Fibroblast of lung (primary cell): ENCODE results near the gene ZNF618. TPM values are rescaled to one million over a fixed set of nuclear protein-coding genes. Genes with fewer than 3 reads are reported as not detected.

Experiments used
- DNase-seq, 2 donors: peaks; one replicate each; pipeline versions ENCODE4 v3.0.0 to v3.0.0-alpha.2; 2010; ENCODE audit warnings: low read depth in 2 of 2
- H2AFZ ChIP-seq: 2 replicates; pipeline ENCODE4 v1.5.1; 2012; ENCODE audit warnings: low read length, control low read depth, inconsistent platforms
- H3K27ac ChIP-seq: 2 replicates; pipeline ENCODE4 v1.5.1; 2011; ENCODE audit warnings: low read length, control low read depth; ENCODE audit not compliant: insufficient read depth
- H3K27me3 ChIP-seq: 2 replicates; pipeline ENCODE4 v1.5.1; 2011; ENCODE audit warnings: mild to moderate bottlenecking, low read length; ENCODE audit not compliant: control insufficient read depth, insufficient read depth
- H3K36me3 ChIP-seq: 2 replicates; pipeline ENCODE4 v1.5.1; 2011; ENCODE audit warnings: low read length; ENCODE audit not compliant: control insufficient read depth, insufficient read depth
- H3K4me1 ChIP-seq: 2 replicates; pipeline ENCODE4 v1.5.1; 2011; ENCODE audit warnings: low read length; ENCODE audit not compliant: control insufficient read depth, insufficient read depth; ENCODE audit errors: extremely low read depth
- H3K4me2 ChIP-seq: 2 replicates; pipeline ENCODE4 v1.5.1; 2011; ENCODE audit warnings: low read length, control low read depth; ENCODE audit not compliant: insufficient read depth; ENCODE audit errors: extremely low read depth
- H3K4me3 ChIP-seq, 4 experiments: fragments of 200-600 bp in 1 of 4; sonication (generic) in 1 of 4; replicated peaks in 1 of 4; 2 replicates each; pipeline ENCODE4 v1.5.1; 2011 to 2016; ENCODE audit warnings: low read length in 4 of 4, low read depth in 3 of 4, mild to moderate bottlenecking in 3 of 4, control low read depth in 2 of 4, inconsistent platforms in 1 of 4, mixed read lengths in 1 of 4; ENCODE audit not compliant: insufficient read depth in 1 of 4; ENCODE audit errors: control extremely low read depth in 1 of 4
- H3K79me2 ChIP-seq: 2 replicates; pipeline ENCODE4 v1.5.1; 2012; ENCODE audit warnings: mild to moderate bottlenecking, low read length, inconsistent platforms; ENCODE audit not compliant: control insufficient read depth, insufficient read depth
- H3K9ac ChIP-seq: 2 replicates; pipeline ENCODE4 v1.5.1; 2011; ENCODE audit warnings: mild to moderate bottlenecking, low read length, control low read depth; ENCODE audit not compliant: insufficient read depth
- H3K9me3 ChIP-seq: 2 replicates; pipeline ENCODE4 v1.5.1; 2012; ENCODE audit warnings: low read depth, low read length; ENCODE audit not compliant: control insufficient read depth, insufficient read depth
- H4K20me1 ChIP-seq: 2 replicates; pipeline ENCODE4 v1.5.1; 2011; ENCODE audit warnings: low read length; ENCODE audit not compliant: control insufficient read depth, insufficient read depth; ENCODE audit errors: extremely low read depth
- EZH2 ChIP-seq: IDR thresholded peaks from 2 replicates; pipeline ENCODE4 v1.5.1; 2012; ENCODE audit warnings: low read length, control low read depth, mild to moderate bottlenecking; ENCODE audit errors: missing control alignments
- polyA plus RNA-seq, 2 donors: library from polyadenylated mRNA; depleted of rRNA in 1 of 2; stranded (reverse) in 1 of 2; unstranded in 1 of 2; fragments of >200 nt; gene quantifications; 2 replicates each; pipeline ENCODE4 v1.2.1, GENCODE V29; 2011 to 2012; ENCODE audit warnings: missing spikeins in 1 of 2
- total RNA-seq: library from RNA; depleted of rRNA; stranded (reverse); fragments of >200 nt; gene quantifications from 2 replicates; pipeline ENCODE4 v1.2.1, GENCODE V29; 2014
- TF ChIP-seq, protein P1 (sequence below), 2 donors: IDR thresholded peaks in 1 of 2; conservative IDR thresholded peaks in 1 of 2; 1 replicate in 1 of 2; 2 replicates in 1 of 2; pipeline ENCODE4 v1.5.1; 2011 to 2012; ENCODE audit warnings: low read length in 2 of 2, control low read depth in 1 of 2, inconsistent platforms in 1 of 2, low read depth in 1 of 2, mild to moderate bottlenecking in 1 of 2

ZNF618 gene
- total and polyA plus RNA-seq, 2 donors (not counting 1 experiment from before 2014, with no cell fraction given): 6.6 to 8.6 TPM

DNA sequence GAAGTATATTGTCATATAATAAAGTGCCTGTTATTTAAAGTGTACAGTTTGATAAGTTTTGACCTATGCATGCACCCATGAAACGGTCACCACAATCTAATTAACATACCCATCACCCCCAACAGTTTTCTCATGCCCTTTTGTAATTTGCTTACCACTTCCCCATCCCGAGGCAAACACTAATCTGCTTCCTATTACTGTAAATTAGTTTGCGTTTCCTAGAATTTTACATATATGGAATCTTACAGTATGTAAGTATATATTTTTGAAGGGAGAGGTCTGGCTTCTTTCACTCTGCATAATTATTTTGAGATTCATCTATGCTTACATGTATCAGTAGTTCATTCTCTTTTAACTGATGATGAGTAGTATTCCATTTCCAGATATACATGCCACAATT lies 145.5 kb downstream of the ZNF618 start:
- Histone ChIP-seq H4K20me1 (no peaks in the 10 kb centered on the region), H2AFZ (no peak overlapping the region)

DNA sequence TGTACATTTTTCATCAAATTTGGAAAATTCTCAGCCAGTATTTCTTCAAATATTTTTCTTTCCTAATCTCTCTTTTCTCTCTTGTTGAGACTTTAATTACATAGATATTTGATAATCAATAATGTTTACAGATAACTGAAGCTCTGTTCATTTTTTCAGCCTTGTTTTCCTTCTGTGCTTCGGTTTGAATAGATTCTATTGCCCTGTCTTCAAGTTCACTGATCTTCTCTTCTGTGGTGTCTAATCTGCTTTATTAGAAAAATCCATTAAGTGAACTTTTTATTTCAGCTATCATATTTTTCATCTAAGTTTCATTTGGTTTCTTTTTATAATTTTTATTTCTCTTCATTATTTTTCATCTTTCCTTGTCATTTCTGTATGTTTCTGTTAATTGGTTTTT lies 147.9 kb downstream of the ZNF618 start:
- H2AFZ ChIP-seq: no peak overlapping the region
- no peak for TF ChIP-seq EZH2
- TF ChIP-seq, protein P1, sequence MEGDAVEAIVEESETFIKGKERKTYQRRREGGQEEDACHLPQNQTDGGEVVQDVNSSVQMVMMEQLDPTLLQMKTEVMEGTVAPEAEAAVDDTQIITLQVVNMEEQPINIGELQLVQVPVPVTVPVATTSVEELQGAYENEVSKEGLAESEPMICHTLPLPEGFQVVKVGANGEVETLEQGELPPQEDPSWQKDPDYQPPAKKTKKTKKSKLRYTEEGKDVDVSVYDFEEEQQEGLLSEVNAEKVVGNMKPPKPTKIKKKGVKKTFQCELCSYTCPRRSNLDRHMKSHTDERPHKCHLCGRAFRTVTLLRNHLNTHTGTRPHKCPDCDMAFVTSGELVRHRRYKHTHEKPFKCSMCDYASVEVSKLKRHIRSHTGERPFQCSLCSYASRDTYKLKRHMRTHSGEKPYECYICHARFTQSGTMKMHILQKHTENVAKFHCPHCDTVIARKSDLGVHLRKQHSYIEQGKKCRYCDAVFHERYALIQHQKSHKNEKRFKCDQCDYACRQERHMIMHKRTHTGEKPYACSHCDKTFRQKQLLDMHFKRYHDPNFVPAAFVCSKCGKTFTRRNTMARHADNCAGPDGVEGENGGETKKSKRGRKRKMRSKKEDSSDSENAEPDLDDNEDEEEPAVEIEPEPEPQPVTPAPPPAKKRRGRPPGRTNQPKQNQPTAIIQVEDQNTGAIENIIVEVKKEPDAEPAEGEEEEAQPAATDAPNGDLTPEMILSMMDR (conservative IDR thresholded peaks at IDR 0.05 in 1 of 2, IDR thresholded peaks at IDR 0.05 in 1 of 2; ENCODE audit: low read depth in 1 of 2, low read length in 2 of 2): no peak
- H3K36me3 ChIP-seq: peaks cover 1% of the 10 kb centered on the region
- no peaks in the 10 kb centered on the region for H4K20me1 ChIP-seq
- H3K9me3 ChIP-seq: no peaks in the 10 kb centered on the region
- no peaks in the 10 kb centered on the region for H3K79me2 ChIP-seq
- H3K4me2 ChIP-seq: no peak overlapping the region
- H3K27me3 ChIP-seq: no peaks in the 10 kb centered on the region
- H3K27ac ChIP-seq: no peak overlapping the region
- DNase-seq: no peak
- no peak overlapping the region for H3K4me3 ChIP-seq
- no peak overlapping the region for H3K9ac ChIP-seq
- H3K4me1 ChIP-seq: no peaks in the 10 kb centered on the region

More for the DNA sequence above, 145.5 kb downstream of the ZNF618 start:
- Histone ChIP-seq H3K9ac (no peak overlapping the region), H3K4me2 (no peak overlapping the region), H3K9me3 (no peaks in the 10 kb centered on the region), H3K27ac (no peak overlapping the region), H3K4me3 (no peak overlapping the region), H3K79me2 (no peaks in the 10 kb centered on the region), H3K36me3 (peaks cover 12% of the 10 kb centered on the region), H3K4me1 (no peaks in the 10 kb centered on the region), H3K27me3 (no peaks in the 10 kb centered on the region)
- TF ChIP-seq EZH2: no peak
- no peak for DNase-seq

DNA sequence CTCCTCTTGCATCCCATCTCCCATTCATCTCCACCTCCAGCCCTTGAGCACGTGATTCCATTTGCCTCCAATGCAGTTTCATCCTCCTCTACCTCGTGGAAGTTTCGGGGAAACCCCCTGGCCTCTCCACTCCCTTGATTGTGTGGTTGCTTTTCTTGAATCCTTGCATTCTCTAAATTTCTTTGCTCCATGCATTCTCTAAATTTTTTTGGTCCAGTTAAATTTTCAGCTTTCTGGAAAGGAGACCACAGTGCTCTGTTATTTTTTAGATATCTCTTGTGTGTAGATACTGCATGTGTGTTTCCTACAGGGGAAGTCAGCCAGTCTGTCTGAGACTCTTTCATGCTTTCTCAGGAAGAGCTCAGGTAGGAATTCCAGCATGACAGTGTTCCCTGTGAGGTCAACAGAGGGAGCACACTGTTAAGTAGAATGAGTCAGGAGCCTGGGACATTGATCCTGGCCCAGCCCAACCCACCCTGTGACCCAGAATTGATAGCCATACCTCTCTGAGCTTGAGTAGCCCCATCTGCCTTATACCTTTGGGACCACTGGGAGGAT lies 149.2 kb downstream of the ZNF618 start:
- peak in 1 of 2 donors; percentile 59 for DNase-seq
- H4K20me1 ChIP-seq: no peaks in the 10 kb centered on the region
- TF ChIP-seq, protein P1 (conservative IDR thresholded peaks at IDR 0.05 in 1 of 2, IDR thresholded peaks at IDR 0.05 in 1 of 2; ENCODE audit: low read depth in 1 of 2, low read length in 2 of 2): no peak
- TF ChIP-seq EZH2: no peak
- H3K9ac ChIP-seq: no peak overlapping the region
- no peaks in the 10 kb centered on the region for H3K9me3 ChIP-seq
- no peak overlapping the region for H3K4me3 ChIP-seq
- no peak overlapping the region for H3K27ac ChIP-seq
- H3K27me3 ChIP-seq: no peaks in the 10 kb centered on the region
- no peaks in the 10 kb centered on the region for H3K79me2 ChIP-seq
- no peak overlapping the region for H3K4me2 ChIP-seq
- peaks cover 1% of the 10 kb centered on the region for H3K36me3 ChIP-seq
- no peaks in the 10 kb centered on the region for H3K4me1 ChIP-seq
- H2AFZ ChIP-seq: no peak overlapping the region
